HAP-1 (cell line): ENCODE results near the gene CXorf66.
"Not testable (repeated sequence)": the region's sequence is repeated elsewhere in the genome, so short reads cannot be mapped to it uniquely, and the experiment has no call there.

Experiments
- DNase-seq, 2 experiments: peaks; one replicate each; pipeline ENCODE4 v3.0.0-alpha.2; 2016 to 2020; ENCODE audit warnings: low spot score in 2 of 2
- H3K27me3 ChIP-seq: fragments of 250-450 bp; sonication (Bioruptor Pico); 2 replicates; pipeline ENCODE4 v1.5.1; 2020; ENCODE audit warnings: low read depth, mild to moderate bottlenecking, moderate library complexity
- H3K36me3 ChIP-seq: fragments of 250-450 bp; sonication (Bioruptor Pico); replicated peaks from 2 replicates; pipeline ENCODE4 v1.5.1; 2020; ENCODE audit warnings: mild to moderate bottlenecking
- H3K4me1 ChIP-seq: fragments of 250-450 bp; sonication (Bioruptor Pico); 2 replicates; pipeline ENCODE4 v1.5.1; 2020; ENCODE audit warnings: mild to moderate bottlenecking
- H3K4me3 ChIP-seq: fragments of 250-450 bp; sonication (Bioruptor Pico); 2 replicates; pipeline ENCODE4 v1.5.1; 2020; ENCODE audit warnings: mild to moderate bottlenecking, moderate library complexity
- H3K9me3 ChIP-seq: fragments of 250-450 bp; sonication (Bioruptor Pico); 2 replicates; pipeline ENCODE4 v1.5.1; 2020; ENCODE audit warnings: mild to moderate bottlenecking, moderate library complexity
- in situ Hi-C: fragments of 300-500 bp; cut with MboI; formaldehyde crosslinking; loops from 3 replicates; pipeline ENCODE4 v1.14.3; 2020; ENCODE audit warnings: low sequenced_read_pairs, inconsistent platforms, mixed read lengths

Gene CXorf66

GRCh38 chrX:139933904-139934303, 31.4 kb downstream of the CXorf66 start:
- in situ Hi-C loops: loop anchor here (5.0 kb wide), 1 partner anchor 107 kb away; no protein-coding TSS in a partner anchor
- Histone ChIP-seq H3K9me3 (no peaks in the 10 kb centered on the region), H3K27me3 (no peaks in the 10 kb centered on the region), H3K4me3 (peak overlapping the region; percentile 85), H3K36me3 (no peaks in the 10 kb centered on the region), H3K4me1 (peaks cover 30% of the 10 kb centered on the region)
- DNase-seq: no peak

GRCh38 chrX:139932901-139933796, 32.2 kb downstream of the CXorf66 start, which contains the start of gene ATP11C:
ATP11C (minus strand) TSS chrX:139933053; CDS start chrX:139932042, 1,011 bp downstream.
- DNase-seq: peak; percentile 90 to 94
- in situ Hi-C loops: loop anchor here (5.0 kb wide), 1 partner anchor 106 kb away; no protein-coding TSS in a partner anchor
- Histone ChIP-seq H3K27me3 (no peaks in the 10 kb centered on the region), H3K4me1 (peaks cover 37% of the 10 kb centered on the region), H3K4me3 (peak within 1 kb of the TSS; percentile 85), H3K36me3 (no peaks in the 10 kb centered on the region), H3K9me3 (no peaks in the 10 kb centered on the region)

- Histone ChIP-seq H3K36me3 (no peaks in the 10 kb centered on the region), H3K27me3 (no peaks in the 10 kb centered on the region), H3K4me1 (peaks cover 35% of the 10 kb centered on the region), H3K4me3 (peak overlapping the region; percentile 85), H3K9me3 (no peaks in the 10 kb centered on the region)
- in situ Hi-C loops: loop anchor here (5.0 kb wide), 1 partner anchor 105 kb away; no protein-coding TSS in a partner anchor
- DNase-seq: peak; percentile 26 to 71
These were observed 33.0 kb downstream of the CXorf66 start for GRCh38 chrX:139932073-139932900.

- no peaks in the 10 kb centered on the region for H3K27me3 ChIP-seq
- no peaks in the 10 kb centered on the region for H3K36me3 ChIP-seq
- in situ Hi-C loops: loop anchor here (5.0 kb wide), 1 partner anchor 104 kb away; no protein-coding TSS in a partner anchor
- no peak for DNase-seq
- H3K4me3 ChIP-seq: peak overlapping the region; percentile 85
- H3K4me1 ChIP-seq: peaks cover 29% of the 10 kb centered on the region
- no peaks in the 10 kb centered on the region for H3K9me3 ChIP-seq
These were observed 33.7 kb downstream of the CXorf66 start for GRCh38 chrX:139931646-139932072.

GRCh38 chrX:139930916-139931645, 34.2 kb downstream of the CXorf66 start:
- H3K4me1 ChIP-seq: peaks cover 23% of the 10 kb centered on the region
- peak; percentile 57 to 64 for DNase-seq
- in situ Hi-C loops: loop anchor here (5.0 kb wide), 1 partner anchor 104 kb away; no protein-coding TSS in a partner anchor
- H3K36me3 ChIP-seq: no peaks in the 10 kb centered on the region
- no peaks in the 10 kb centered on the region for H3K9me3 ChIP-seq
- no peaks in the 10 kb centered on the region for H3K27me3 ChIP-seq
- H3K4me3 ChIP-seq: peak overlapping the region; percentile 85

- in situ Hi-C loops: loop anchor here (5.0 kb wide), 1 partner anchor 103 kb away; no protein-coding TSS in a partner anchor
- Histone ChIP-seq H3K9me3 (no peaks in the 10 kb centered on the region), H3K36me3 (no peaks in the 10 kb centered on the region), H3K4me1 (peaks cover 22% of the 10 kb centered on the region), H3K4me3 (peak overlapping the region; percentile 85), H3K27me3 (no peaks in the 10 kb centered on the region)
- DNase-seq: peak in 1 of 2 experiments; percentile 24
These were observed 34.9 kb downstream of the CXorf66 start for GRCh38 chrX:139930401-139930800.

GRCh38 chrX:139929876-139930275, 35.4 kb downstream of the CXorf66 start:
- in situ Hi-C loops: loop anchor here (5.0 kb wide), 1 partner anchor 103 kb away; no protein-coding TSS in a partner anchor
- H3K9me3 ChIP-seq: no peaks in the 10 kb centered on the region
- no peaks in the 10 kb centered on the region for H3K36me3 ChIP-seq
- H3K27me3 ChIP-seq: no peaks in the 10 kb centered on the region
- peak; percentile 22 to 38 for DNase-seq
- peaks cover 22% of the 10 kb centered on the region for H3K4me1 ChIP-seq
- peak overlapping the region; percentile 85 for H3K4me3 ChIP-seq

- Histone ChIP-seq H3K4me1 (peaks cover 15% of the 10 kb centered on the region), H3K4me3 (no peak overlapping the region), H3K27me3 (no peaks in the 10 kb centered on the region), H3K36me3 (no peaks in the 10 kb centered on the region), H3K9me3 (no peaks in the 10 kb centered on the region)
- in situ Hi-C loops: no loop called here
- DNase-seq: no peak
These were observed 40.6 kb downstream of the CXorf66 start for GRCh38 chrX:139924696-139925095.

- Histone ChIP-seq H3K36me3 (no peaks in the 10 kb centered on the region), H3K4me1 (peaks cover 9% of the 10 kb centered on the region), H3K27me3 (no peaks in the 10 kb centered on the region), H3K4me3 (no peak overlapping the region), H3K9me3 (no peaks in the 10 kb centered on the region)
- DNase-seq: peak in 1 of 2 experiments; percentile 22
- in situ Hi-C loops: no loop called here
These were observed 41.1 kb downstream of the CXorf66 start for GRCh38 chrX:139924069-139924695.

GRCh38 chrX:139921142-139921541, 44.2 kb downstream of the CXorf66 start:
- H3K36me3 ChIP-seq, H3K9me3 ChIP-seq, H3K27me3 ChIP-seq, H3K4me1 ChIP-seq, in situ Hi-C loops, H3K4me3 ChIP-seq, DNase-seq: not testable (repeated sequence)

- peaks cover 7% of the 10 kb centered on the region; the same call in 1 of the 2 replicates for H3K4me1 ChIP-seq
- in situ Hi-C loops: no loop called here
- H3K36me3 ChIP-seq: no peaks in the 10 kb centered on the region
- H3K9me3 ChIP-seq: no peaks in the 10 kb centered on the region
- H3K27me3 ChIP-seq: no peaks in the 10 kb centered on the region
- no peak overlapping the region for H3K4me3 ChIP-seq
- DNase-seq: no peak
These were observed 45.0 kb downstream of the CXorf66 start for GRCh38 chrX:139920316-139920715.

GRCh38 chrX:139914421-139914820, 50.9 kb downstream of the CXorf66 start:
- Histone ChIP-seq H3K4me1 (peaks cover 20% of the 10 kb centered on the region), H3K36me3 (no peaks in the 10 kb centered on the region), H3K4me3 (no peak overlapping the region), H3K27me3 (no peaks in the 10 kb centered on the region), H3K9me3 (no peaks in the 10 kb centered on the region)
- in situ Hi-C loops: no loop called here
- DNase-seq: no peak
